GM12891 (cell line): Measurements from ENCODE around the gene HUWE1.

ENCODE experiments used
- DNase-seq: peaks from one replicate; pipeline ENCODE4 v3.0.0; 2011; ENCODE audit warnings: low spot score; ENCODE audit not compliant: insufficient read length
- FAIRE-seq: peaks from 2 replicates; lab custom pipeline; 2011; peaks lifted over from hg19 to GRCh38; lab: Jason Lieb, UNC
- PAX5 ChIP-seq: IDR thresholded peaks from 2 replicates; pipeline ENCODE4 v1.6.1; 2011; ENCODE audit warnings: low read length, moderate library complexity, mild to moderate bottlenecking; ENCODE audit not compliant: insufficient read depth, severe bottlenecking
- POLR2A ChIP-seq: IDR thresholded peaks from 2 replicates; pipeline ENCODE4 v1.6.1; 2011; ENCODE audit warnings: low read depth, low read length, control low read depth
- POLR2AphosphoS5 ChIP-seq: IDR thresholded peaks from 2 replicates; pipeline ENCODE4 v1.6.1; 2011; ENCODE audit warnings: low read depth, low read length, control low read depth
- POU2F2 ChIP-seq: IDR thresholded peaks from 2 replicates; pipeline ENCODE4 v1.6.1; 2011; ENCODE audit warnings: low read depth, mild to moderate bottlenecking, control low read depth, low read length, moderate library complexity
- SPI1 ChIP-seq: IDR thresholded peaks from 2 replicates; pipeline ENCODE4 v1.6.1; 2011; ENCODE audit warnings: low read depth, low read length, control low read depth
- TAF1 ChIP-seq: IDR thresholded peaks from 2 replicates; pipeline ENCODE4 v1.6.1; 2011; ENCODE audit warnings: low read depth, low read length, control low read depth

HUWE1 gene

DNA sequence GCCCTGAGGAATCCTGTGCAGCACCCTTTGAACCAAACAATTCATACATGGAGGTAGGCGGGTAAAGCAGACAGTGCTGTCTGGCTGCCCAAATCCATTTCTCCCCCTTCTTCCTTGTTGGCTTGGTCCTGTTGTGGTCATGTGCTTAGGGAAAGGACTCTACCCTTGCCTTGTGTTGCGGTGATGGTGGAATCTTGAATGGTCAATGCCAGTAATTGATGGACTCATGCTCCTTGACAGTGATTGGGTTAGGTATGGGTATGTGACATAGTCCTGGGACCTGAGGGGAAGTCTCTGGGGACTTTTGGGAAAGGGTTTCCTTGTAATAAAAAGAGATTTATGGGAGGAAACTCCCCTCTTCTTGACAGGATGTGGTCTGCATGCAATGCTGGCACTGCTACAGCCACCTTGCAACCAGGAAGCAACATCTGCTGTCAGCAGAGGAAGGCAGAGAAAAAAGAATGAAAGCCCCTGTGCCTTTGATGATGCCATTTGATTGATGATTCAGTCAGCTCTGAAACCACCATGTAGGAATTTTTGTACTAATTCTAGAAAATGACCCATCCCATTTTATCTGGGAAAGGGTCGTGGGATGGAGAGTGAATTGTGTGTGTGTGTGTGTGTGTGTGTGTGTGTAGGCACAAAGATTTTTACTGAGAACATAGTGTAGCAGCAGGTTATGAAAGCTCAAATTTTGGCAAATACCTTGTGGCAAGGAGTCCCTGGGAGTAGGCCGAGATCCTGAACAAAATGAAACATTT lies 30.0 kb upstream of the HUWE1 start:
- peak; percentile 84 for FAIRE-seq
- DNase-seq = no peak
- TF ChIP-seq POLR2A = peak; percentile 55; the same call in 1 of the 2 replicates
- TF ChIP-seq POU2F2 = peak; percentile 11; the same call in 1 of the 2 replicates
- TF ChIP-seq POLR2AphosphoS5 = peak; percentile 41; the same call in 1 of the 2 replicates
- no peak; the same call in 1 of the 2 replicates for TF ChIP-seq SPI1

DNA sequence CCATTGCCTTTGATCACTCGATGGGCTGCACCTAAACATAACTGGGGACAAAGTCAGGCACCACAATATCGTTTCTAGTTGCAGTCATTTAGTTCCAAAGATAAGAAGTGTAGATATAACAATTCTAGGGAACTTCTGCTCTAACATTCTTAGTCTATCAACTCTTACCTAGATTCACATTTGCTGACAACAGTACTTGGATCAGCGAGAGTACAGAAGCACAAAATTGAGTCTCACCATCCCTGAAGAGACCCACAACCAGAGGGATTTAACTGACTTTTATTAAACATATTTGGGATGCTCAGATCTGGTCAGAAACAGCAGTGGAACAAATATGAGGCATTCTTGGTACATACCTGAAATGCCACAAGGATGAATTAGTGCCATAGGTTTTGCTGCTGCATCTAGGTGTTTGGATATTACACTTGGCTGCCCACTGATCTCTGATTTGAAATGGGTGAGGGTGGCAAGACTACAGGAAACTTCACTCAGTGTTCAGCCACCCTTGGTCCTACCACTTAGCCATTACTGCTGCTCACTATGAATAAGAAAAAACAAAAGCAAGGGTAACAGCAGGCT lies 28.9 kb upstream of the HUWE1 start:
- DNase-seq = no peak
- FAIRE-seq = no peak
- TF ChIP-seq POLR2AphosphoS5 = no peak
- TF ChIP-seq SPI1 = no peak
- TF ChIP-seq PAX5 = no peak
- TF ChIP-seq TAF1 = no peak
- TF ChIP-seq POU2F2 = no peak
- no peak for TF ChIP-seq POLR2A

DNA sequence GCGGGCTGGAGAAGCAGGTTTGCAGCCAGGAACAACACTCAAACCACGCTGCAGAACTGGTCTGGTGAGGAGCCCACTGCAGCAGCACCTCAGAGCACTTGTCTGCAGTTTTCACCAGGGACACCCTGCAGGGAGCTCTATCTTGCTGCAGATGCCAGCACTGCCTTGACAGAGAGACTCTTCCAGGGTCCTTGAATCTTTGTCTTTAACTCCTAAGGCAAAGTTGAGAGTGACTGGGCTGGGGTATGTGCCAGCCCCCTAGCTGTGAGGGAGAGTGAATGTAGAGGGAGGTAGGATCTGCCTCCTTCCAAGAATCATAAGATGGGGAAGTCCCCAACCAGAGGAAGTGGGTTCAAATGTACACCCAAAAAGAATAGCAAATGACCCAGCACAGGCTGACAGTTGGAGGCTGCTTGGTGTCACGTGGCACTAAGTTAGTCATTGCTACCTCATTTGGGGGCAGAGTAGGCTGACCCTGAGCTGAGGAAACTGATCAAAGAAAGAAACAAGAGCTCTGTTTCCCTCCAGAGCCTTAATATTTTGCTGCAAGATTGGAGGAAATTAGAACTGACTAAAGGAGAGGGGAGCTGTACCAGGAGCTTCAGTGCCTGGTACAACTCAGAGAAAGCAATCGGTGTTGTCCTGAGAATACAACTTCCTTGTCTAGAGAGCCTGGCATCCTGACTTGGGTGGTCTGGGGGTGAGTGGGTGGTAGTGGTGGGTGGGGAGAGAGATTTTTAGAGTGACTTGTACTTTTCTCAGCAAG lies 28.2 kb upstream of the HUWE1 start:
- peak; percentile 97 for FAIRE-seq
- DNase-seq = no peak
- peak; percentile 50; the same call in 1 of the 2 replicates for TF ChIP-seq POLR2A
- TF ChIP-seq PAX5 = no peak
- 0 out of 2 replicates have a peak, but pooled peaks have one; percentile 5 for TF ChIP-seq POU2F2
- peak; percentile 34; the same call in 1 of the 2 replicates for TF ChIP-seq TAF1
- no peak for TF ChIP-seq POLR2AphosphoS5
- TF ChIP-seq SPI1 = peak; percentile 73

DNA sequence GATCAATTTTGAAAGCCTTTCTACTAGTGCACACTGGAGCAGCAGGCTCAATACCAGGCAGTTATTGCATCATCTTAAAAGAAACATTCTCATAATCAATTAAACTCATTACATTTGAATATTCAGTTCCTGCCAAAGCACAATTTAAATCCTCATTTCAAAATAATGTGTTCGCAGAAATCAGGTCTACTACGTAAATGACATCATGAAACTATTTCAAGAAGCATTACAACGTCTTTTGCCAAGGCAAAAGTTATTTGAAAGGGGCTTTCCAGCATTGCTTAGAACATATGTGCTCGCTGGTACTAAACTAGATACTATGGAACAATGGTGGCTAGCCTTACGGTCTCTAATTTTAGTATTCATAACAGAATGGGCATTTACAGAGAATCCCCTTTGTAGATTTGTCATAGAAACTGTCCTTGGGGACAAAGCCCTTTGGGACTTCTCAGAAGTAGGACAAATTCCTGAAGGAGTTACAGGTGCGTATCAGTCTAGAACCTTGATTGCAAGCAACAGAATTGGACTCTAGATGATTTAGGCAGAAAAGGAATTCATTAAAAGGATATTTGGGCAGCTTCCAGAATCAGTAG lies 27.6 kb upstream of the HUWE1 start:
- DNase-seq (no peak), FAIRE-seq (peak; percentile 81)
- TF ChIP-seq POU2F2 (no peak), TAF1 (no peak), POLR2AphosphoS5 (no peak), POLR2A (no peak), PAX5 (no peak), SPI1 (no peak)

DNA sequence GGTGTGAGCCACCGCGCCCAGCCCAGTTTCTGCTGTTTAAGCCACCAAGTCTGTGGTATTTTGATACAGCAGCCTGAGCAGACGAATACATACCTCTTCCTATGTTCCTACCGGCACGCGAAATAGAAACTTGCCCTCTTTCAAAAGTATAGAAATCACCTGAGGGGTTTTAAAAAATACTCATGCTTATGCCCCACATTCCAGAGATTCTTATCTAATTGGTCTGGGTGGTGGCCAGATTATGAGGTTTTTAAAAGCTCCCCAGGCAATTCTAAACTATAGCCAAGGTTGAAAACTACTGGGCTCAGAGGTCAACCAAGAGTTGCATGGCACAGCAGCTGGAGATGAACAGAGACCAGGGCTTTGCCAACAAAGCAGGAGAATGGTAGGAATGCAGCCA lies 24.9 kb upstream of the HUWE1 start:
- no peak for FAIRE-seq
- no peak for TF ChIP-seq TAF1
- no peak for DNase-seq

DNA sequence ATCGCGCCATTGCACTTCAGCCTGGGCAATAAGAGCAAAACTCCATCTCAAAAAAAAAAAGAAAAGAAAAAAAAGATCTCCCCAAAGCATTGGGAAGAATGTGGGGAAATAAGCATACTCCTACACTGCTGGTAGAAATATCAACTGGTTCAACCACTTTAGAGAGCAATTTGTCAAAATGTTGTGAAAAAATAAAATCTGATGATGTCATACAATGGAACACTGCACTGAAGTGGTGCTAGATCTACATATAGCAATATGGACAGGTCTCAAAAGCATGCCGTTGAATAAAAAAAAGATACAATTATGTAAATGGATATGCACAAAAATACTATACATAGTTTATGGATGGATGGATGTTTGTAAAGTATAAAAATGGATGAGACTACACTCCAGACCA lies 18.3 kb upstream of the HUWE1 start:
- FAIRE-seq (no peak), DNase-seq (no peak)
- no peak for TF ChIP-seq POLR2AphosphoS5
- TF ChIP-seq PAX5 = no peak
- no peak for TF ChIP-seq POLR2A
- no peak for TF ChIP-seq TAF1
- TF ChIP-seq SPI1 = no peak
- TF ChIP-seq POU2F2 = no peak

DNA sequence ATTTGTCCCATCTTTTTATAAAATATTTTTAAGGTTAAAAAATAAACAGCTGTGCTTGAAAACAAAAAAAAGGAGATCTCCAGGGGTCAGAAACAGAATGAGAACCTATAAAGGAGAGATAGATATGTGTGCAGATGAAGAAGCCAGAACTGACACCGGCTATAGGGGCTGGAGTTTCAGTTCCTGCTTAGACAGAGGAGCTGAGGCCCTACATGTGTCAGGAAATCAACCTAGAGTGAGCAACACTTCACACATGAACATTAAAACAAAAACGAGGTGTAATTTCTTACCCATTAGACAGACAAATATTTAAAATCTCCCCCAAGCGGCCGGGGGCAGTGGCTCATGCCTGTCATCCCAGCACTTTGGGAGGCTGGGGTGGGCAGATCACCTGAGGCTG lies 17.8 kb upstream of the HUWE1 start:
- peak; percentile 51 for FAIRE-seq
- TF ChIP-seq PAX5 (no peak), SPI1 (peak; percentile 93)
- no peak for DNase-seq

DNA sequence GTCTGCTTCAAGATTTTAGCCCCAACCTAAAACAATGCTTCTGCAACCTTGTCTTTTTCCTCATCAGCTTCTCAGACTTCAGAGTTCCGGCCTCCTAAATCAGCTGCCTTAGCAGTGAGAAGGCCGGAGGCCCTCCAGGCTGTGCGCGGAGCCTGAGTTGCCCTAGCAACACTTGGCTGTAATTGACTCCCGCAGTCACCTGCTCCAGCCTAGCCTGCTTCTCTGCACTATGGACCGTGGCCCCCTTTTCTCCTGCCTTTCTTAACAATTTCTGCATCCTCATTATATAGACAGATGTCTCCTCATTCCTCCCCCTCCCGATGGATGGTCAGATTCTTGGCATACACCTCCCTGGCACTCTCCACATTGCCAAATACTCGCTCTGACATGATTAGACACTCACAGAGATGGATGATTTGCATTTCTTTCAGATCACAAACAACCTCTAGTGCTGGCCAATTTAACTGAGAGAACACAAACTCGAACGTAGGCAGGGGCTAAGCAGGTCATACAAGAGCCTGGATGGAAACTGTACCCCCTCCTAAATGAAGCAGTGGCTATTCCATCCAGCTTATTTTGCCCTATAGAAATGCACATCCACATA lies 9.5 kb upstream of the HUWE1 start:
- TF ChIP-seq SPI1 (no peak), POLR2A (no peak), POLR2AphosphoS5 (no peak), PAX5 (no peak), TAF1 (no peak), POU2F2 (no peak)
- FAIRE-seq (peak; percentile 40), DNase-seq (no peak)

DNA sequence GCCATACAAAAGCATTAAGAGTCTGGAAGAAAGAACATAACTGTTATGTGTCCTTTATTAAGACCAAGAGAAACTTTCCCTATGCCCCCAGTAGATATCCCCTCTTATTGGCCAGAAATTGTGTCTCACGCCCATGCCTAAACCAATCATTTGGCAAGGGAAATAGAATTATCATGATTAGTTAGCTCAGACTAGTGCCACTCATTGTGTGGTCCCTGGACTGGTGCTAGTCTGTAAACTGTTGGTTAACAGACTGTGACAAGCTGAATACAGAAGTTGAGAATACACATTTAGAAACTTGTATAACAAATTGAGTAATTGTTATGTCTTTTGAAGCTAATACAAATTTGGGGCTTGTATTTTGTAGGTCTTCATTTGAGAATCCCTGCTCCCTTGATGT lies 8.1 kb upstream of the HUWE1 start:
- FAIRE-seq (no peak), DNase-seq (no peak)
- TF ChIP-seq POLR2A (no peak), POU2F2 (no peak), POLR2AphosphoS5 (no peak), TAF1 (no peak), SPI1 (no peak), PAX5 (no peak)

DNA sequence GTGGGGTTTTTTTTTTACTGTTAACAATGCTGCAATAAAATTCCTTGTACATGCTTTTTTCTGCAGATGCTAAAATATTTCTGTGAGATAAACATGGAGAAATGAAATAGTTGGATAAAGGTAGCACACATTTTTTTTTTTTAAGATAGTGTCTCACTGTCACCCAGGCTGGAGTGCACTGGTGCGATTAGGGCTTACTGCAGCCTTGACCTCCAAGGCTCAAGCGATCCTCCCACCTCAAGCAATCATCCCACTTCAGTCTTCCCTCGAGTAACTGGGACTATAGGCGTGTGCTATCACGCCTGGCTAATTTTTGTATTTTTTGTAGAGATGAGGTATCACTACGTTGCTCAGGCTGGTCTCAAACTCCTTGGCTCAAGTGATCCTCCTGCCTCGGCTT lies 1.8 kb upstream of the HUWE1 start:
- DNase-seq = no peak
- TF ChIP-seq PAX5 = no peak
- no peak for TF ChIP-seq POLR2AphosphoS5
- no peak for TF ChIP-seq POU2F2
- TF ChIP-seq POLR2A = no peak
- TF ChIP-seq SPI1 = no peak
- no peak for TF ChIP-seq TAF1
- no peak for FAIRE-seq
